ENCODE data around the gene SYT7.

Gene SYT7

DNA sequence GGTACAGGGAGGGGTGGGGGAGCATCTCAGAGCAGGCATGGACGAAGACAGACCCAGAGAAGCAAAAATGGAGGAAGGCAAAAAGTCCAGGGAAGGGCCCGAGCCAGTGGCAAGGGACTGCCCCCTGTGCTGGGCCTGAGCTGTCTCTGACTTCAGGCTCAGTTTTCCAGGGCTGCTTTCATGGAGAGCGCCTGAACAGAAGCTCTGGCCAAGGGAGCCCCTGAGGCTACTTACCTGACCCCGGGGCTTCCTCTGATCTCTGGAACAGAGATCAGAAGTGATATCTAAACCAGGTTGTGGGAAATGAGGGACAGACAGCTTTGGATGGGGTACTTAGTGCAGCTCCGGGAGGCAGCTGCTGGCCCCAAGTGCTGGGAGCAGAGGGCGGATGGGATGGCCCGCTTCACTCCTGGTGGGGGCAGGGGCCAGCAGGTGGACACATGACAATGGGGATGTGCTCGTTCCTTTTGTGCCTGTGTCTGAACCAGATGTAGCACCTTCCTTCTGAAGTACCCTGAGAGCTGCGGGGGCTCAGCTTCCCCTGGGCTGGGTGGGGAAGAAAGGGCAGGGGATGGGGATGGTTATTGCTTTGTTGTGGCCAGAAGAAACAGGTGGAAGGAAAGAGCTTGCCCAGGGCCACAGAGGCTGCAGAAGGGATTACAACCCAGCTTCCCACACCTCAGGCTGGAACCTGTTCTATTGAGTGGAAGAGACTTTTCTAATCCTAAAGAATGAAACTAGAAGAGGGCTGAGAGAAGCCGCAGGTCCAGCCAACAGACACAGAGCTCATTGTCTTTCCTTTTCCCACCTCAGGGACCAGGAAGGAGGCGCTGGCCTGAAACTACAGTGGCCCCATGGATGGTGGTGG, 66.6 kb downstream of the SYT7 start:
- DNase-seq (ENCODE audit: low spot score), result no peak

DNA sequence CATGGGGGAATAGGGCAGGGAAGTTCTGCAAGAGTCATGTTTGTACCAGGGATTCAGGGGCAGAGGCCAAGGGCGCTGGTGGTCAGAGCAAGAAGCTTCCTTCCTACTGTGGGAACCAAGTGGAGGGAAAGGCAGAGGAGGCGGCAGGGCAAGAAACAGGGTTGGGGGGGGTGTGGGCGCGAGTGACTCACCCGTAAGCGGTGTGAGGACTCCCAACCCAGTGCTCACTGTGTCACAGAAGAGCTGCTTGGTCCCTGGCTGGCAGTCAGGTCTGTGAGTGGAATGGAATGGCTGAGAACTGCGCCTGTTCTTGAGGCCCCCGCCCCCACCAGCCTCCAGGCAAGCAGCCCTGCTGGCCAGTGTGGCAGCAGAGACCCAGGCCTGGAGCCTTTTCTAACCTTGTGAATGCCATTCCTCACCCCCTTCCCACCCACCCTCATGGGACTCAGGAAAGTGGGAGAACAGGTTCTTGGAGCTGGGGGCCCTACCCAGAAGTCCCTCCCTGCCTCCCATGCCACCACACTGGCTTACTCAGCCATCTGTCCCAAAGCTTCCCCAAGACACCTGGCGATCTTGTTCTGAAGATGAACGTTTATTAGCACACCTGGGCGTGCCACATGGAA, 67.6 kb downstream of the SYT7 start:
- no peak for DNase-seq (ENCODE audit: low spot score)

DNA sequence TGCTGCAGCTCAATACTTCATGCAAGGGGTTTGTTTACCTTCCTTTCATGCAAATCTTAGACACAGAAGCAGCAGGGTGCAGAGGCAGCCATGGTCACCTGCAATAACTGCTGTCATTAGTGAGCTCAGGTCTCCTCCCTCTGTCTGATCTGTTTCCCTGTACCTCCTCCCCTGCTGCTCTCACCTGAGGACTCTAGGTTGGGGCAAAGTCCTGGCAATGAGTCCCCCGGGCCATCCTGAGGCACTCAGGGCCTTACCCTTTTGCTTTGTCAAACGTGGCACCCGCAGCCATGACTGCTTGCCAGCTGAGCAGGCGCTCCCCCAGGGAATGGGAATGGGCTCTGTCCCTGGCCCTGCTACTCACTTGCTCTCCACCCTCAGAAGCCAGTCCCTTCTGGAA, 68.4 kb downstream of the SYT7 start:
- DNase-seq (ENCODE audit: low spot score), result no peak

DNA sequence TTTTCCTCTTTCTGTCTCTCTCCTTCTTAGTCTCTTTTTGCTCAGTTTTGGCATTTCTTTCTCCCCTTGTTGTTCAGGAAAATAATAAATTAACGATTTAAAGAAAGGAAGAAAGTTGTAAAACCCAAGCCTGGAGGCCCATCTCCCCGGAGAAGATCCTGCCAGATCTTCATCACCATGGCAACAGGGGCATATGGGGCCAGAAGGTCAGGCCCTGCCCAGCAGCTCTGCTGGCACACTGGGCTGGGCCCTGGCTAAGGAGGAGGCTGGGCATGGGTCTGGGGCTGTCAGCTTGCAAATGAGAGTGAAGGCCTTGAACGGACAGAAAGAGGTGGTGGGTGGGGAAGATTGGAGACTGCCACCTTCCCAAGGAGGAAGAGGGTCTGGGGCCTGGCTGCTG, 69.5 kb downstream of the SYT7 start:
- DNase-seq (ENCODE audit: low spot score), result no peak

DNA sequence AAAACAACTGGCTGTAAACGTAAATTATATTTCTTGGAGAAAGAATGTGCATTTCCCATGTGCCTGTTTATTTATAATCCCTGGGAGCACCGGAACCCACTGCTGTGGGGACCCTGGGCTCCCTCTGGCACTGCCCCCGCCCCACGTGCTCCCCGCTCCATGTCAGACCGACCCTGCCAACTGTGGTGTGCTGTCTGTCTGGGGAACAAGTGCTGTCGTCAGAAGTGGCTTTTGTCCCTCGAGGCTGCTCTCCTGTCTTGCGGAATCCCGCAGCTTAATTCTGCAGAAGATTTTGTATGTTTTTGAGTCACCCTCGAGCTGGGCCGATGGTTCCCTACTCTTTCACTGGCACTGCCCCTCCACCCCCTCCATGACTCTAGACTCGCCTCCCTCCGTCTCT, 69.9 kb downstream of the SYT7 start:
- no peak for DNase-seq (ENCODE audit: low spot score)

DNA sequence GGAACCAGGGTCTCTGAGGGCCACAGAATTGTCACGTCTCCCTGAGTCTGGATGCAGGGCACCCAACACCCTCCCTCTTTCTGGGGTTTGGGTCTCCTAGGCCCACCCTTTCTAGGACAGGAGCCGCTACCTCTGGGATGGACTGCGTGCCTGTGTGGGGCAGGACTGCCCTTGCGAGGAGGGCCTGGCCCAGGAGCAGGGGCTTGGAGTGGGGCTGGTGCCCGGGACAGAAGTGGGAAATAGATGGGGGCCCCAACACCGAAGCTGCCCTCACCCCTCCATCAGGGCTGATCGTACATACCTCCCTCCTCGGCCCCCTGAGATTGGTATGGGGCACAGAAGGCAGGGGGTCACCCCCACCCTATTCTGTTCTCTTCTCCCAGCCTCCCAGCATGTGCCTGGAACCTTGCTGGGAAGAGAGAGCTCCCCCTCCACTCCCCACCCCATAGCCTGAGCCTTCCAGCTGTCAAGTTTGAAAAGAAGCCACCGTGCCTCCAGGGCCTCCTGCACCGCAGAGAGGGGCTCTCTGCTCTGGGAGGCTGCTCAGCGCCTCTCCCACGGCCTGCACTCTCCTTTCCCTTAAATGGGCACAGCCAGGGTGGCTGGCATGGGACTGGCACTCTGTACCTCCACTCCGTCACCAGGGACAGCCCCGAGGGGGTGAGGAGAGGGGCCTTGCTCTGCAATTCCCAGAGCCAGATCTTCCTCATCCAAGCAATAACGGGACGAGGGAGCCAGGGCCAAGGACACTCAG, 70.5 kb downstream of the SYT7 start:
- DNase-seq (ENCODE audit: low spot score), result no peak

DNA sequence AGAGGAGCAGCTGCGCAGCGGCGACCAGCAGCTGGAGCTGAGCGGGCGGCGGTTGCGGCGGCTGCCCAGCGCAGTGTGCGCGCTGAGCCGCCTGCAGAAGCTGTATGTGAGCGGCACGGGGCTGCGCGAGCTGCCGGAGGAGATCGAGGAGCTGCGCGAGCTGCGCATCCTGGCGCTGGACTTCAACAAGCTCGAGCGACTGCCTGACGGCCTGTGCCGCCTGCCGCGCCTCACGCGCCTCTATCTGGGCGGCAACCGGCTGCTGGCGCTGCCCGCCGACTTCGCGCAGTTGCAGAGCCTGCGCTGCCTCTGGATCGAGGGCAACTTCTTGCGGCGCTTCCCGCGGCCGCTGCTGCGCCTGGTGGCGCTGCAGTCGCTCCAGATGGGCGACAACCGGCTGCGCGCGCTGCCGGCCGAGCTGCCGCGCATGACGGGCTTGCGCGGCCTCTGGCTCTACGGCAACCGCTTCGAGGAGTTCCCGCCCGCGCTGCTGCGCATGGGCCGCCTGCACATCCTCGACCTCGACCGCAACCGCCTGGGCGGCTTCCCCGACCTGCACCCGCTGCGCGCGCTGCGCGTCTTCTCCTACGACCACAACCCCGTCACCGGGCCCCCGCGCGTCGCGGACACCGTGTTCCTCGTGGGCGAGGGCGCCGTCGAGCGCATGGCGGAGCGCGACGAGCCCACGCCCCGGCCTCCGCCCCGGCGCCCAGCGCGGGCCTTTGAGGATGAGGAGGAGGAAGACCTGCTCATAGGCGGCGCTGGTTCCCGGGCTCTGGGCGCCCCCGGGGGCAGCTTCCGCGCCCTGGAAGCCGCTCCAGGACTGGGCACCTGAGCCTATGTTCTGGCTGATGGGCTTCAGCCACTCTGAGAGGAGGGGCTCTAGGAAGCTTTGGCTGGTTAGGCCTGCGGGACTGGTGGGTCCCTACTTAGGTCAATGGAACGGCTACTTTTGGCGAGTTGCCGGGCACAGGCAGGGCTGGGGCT, 71.5 kb downstream of the SYT7 start:
- peak; percentile 93 for DNase-seq (ENCODE audit: low spot score)

DNA sequence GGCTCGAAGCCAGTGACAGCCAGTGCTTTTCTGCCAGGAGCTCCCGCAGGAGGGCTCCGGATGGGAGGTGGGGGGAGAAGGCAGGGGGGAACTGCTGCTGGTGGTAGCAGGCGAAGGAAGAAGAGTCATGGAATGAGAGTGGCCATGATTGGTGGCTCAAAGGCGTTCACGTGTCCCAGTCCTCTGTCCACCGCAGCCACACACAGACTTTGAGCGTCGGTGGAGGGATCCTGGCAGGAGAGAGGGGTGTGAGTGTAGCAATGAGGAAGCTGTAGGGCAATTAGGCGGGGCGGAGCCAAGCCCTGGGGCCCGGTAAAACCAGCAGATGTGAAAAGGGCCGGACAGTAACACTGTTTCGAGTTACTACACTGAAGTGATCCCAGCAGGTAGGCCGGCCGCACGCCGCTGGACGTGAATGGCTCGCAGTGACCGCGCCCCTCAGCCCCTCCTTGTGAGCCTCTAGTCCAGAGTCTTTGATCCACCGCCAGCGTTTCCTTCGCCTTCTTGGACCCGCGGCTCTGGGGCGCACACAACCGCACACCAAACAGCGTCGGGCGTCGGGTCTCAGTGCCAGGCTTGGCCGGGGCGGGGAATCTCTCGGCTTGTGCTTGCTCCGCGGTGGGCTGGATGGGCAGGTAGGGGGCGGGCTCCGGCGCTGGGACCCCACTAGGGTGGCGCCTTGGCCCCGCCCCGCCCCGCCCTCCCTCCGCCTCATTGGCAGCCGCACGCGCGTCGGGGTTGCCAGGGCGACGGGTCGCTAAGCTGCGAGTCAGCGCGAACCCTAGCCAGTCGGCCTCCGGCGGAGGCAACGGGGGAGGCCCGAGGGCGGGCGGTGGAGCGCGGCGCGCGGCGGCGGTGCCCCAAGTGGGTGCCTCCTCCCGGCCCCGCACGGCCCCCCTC, 72.7 kb downstream of the SYT7 start, which contains the start of gene LRRC10B:
Gene LRRC10B, plus strand, starts transcription at position 788 of the 900 bp plus-strand sequence. CDS start 250 bp downstream, outside the sequence.
- peak; percentile 91 for DNase-seq (ENCODE audit: low spot score)

DNA sequence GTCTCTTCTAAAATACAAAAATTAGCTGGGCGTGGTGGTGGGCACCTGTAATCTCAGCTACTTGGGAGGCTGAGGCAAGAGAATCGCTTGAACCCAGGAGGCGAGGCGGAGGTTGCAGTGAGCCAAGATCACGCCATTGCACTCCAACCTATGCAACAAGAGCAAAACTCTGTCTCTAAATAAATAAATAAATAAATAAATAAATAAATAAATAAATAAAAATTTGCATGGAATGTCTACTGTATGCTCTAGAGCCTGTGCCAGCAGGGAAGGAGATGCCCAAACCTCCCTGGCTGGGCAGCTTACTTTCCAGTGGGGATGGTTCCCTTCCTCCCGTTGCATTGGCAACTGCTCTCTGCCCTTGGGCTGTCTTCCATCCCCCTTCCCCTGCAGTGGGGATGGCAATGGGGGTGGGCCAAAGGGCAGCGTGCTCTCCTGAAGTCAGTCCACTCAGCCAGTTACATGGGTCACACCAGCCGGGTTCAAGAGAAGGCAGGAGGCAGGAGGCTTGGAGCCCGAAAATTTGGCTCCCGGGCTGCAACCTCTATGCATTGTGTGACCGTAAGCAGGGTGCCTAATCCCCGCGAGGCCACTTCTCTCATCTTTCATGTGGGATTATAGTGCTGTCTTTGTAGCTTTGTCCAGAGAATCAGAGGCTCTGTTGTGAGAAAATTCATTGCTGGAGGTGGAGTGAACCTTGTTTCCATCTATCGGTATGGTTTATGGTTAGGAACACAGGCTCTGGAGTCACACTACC, 73.7 kb downstream of the SYT7 start:
- no peak for DNase-seq (ENCODE audit: low spot score)

DNA sequence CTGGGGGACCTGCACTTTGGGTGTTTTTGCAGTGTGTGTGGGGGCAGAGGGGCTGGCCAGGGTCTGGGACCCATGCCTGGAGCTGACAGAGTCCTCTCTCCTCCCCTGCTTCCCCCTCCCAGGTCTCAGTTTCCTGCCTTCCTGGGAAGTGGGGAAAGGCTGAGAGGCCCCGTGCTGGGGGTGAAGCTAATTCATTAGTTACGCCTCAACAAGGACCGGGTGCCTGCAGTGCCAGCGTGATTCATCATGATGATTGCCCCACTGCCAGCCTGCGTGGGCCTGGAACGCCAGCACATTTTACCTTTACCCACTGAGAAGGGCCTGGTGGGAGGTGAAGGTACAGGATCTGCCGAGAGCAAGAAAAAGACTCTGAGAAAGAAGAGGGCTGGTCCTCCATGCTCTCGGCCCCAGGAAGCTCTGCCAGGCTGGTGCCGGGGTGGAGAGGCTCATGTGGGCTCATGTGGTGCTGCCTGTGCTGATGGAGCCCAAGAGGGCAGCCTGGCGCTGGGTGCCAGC, 75.2 kb downstream of the SYT7 start:
- no peak for DNase-seq (ENCODE audit: low spot score)

DNA sequence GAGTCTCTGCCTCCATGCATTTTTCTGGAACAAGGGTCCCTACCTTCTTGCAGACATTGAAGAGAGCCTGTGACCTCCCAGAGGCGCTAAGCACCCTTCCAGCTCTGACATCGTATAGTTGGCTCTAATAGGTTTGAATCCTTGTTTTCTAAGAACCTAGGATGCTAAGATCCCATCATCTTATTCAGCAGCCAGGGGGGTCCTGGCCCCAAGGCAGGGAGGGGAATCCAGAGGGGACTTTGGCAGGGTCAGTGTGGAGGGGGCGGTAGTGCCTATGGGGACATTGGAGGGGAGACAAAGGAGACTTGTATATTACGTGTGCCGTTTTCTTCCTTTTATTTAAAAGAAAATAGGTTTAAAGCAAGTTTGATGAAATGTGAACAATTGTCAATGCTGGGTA, 75.8 kb downstream of the SYT7 start:
- no peak for DNase-seq (ENCODE audit: low spot score)

DNA sequence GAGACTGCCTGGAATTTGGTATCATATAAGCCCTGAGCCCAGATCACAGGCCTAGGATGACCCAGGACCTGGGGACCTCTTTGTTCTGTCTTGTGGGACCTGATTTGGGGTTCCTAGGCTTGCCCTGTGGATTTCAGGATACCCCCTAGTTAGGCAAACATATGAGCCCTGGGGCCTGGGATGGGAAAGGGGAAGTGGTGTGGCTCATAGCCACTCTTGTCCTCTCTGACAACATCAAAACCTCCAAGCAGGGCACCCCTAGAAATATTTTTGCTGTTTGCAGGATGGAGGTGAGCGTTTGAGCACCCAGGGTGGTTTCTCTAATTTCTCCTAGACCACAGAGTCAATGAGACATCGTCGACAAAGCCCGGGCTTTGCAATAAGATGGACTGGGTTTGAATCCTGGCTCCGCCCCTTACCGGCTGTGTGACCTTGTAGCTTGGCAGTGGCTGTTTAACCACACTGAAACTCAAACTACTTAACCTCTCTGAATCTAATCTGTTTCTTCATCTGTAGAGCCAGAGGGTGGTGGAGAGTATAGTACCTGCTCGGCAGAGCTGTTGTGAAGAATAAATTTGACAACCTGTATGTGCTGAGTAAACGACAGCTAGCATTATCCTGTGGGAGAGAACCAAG, 77.6 kb downstream of the SYT7 start:
- no peak for DNase-seq (ENCODE audit: low spot score)

DNA sequence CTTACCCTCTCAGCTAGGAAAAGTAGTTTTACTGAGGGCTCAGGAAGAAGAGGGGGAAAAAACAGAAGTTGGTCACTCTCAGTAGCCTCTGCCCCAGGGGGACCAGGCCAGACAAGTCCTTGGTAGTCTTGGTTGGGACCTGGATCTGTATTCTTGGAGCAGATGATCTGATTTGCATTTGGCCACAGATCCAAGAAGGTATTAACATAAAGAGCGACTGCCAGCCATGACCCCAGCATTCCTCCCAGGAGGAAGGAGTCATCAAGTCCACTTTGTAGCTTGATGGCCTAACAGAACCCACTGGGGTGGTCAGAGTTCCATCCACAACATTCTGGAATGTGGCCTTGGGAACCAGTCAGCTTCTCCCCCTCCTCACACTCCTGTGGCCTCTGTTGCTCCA, 78.4 kb downstream of the SYT7 start:
- DNase-seq (ENCODE audit: low spot score), result no peak

DNA sequence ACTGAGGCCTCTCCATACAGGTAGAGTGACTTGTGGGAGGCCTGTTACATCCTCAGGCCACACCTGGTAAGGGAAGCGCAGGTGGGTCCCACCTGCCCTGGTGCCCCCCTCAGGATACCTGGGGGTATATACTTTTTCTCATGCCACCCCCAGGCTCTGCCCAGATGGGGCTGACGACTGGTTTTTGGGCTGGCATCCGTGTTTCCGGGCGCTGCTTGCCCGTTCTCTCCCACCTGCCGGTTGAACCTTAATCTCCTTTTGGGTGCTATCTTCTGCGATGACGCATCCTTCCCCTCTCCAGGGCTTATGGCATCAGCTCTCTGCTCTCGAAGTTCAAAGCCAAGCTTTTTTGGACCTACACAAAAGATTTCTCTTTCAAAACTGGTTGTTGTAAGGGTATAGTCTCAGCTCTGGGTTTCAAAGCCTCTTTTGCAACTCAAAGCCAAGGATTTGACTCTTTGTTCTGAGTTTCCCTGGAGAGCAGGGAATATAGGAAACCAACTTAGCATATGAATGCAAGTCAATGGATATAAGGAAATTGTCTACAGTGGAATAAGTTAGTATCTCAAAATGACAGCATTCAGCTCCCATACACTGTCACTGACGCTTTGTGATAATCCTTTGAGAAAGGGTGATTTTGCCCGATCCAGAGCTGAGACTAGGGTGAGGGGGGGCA, 80.9 kb downstream of the SYT7 start:
- DNase-seq (ENCODE audit: low spot score), result no peak

DNA sequence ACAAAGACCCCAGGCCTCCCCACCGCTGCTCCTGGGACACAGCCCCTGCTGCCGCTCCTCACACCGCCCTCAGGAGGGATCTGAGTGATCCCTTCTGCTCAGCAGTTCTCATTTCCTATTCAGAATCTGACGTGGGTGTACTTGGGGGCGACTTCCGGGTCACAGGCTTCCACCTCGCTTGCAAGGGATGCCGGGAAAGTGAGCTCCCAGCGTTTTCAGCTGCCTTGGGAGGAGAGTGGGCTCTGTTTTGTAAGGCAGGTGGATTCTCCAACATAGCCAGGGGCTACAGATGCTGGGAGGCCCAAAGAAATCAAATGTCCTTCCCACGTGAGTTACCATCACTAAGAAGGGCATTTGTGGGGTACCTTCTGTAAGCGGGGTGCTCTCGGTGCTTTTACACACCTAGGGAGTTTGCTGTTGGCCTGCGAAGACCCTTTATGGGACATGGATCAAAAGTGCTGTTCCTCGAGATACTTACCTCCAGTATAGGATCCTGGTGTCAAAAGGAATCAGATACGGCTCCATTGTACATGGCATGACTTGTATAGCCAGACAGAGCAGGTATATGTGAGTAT, 82.0 kb downstream of the SYT7 start:
- no peak for DNase-seq (ENCODE audit: low spot score)

DNA sequence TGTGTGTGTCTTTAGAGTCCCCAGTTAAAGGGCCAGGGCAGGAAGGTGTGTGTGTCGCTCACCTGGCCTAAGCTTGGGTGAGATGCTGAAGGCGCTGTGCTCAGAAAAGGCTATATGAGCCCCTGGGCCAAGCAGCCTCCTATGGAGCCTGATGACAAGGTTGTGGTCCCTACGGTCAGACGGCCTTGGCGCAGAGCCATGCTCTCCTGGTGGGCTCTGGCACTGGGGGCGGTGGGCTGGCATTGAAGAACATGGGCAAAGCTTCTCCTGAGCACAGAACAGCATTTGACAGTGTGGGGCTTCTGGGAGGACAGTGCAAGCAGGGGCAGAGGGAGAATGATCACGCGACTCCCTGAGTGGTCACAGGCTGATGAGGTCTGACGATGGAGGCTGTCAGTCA, 83.0 kb downstream of the SYT7 start:
- DNase-seq (ENCODE audit: low spot score), result no peak

DNA sequence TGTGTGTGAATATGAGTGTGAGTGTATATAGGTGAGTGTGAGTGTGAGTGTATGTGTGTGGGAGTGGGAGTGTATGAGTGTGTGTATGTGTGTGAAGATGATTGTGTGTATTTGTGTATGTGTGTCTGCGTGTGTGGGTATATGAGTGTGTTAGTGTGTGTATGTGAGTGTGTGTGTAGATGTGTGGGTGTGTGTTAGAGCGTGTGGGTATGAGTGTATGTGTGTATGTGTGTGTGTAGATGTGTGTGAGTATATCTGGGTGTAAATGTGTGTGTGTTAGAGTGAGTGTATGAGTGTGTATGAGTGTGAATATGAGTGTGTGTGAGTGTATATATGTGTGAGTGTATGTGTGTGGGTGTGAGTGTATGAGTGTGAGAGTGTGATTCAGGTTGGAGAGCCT, 83.4 kb downstream of the SYT7 start:
- DNase-seq (ENCODE audit: low spot score), result no peak

Data from D341Med (cell line).